HepG2 (cell line): Measurements from ENCODE around the gene OAT. TPM values are rescaled to one million over a fixed set of nuclear protein-coding genes. Genes with fewer than 3 reads are reported as not detected.

Experiments used
- BATF2 ChIP-seq: sonication (generic); formaldehyde crosslinking; IDR thresholded peaks from 2 replicates; pipeline ENCODE4 v1.8.0; 2022; ENCODE audit warnings: mild to moderate bottlenecking, missing genetic modification reagents, moderate library complexity
- CEBPB ChIP-seq: IDR thresholded peaks from 2 replicates; pipeline ENCODE4 v1.6.1; 2011; ENCODE audit warnings: low read depth, low read length, improper control_type of control experiment, borderline replicate concordance
- CERS6 ChIP-seq: sonication (generic); formaldehyde crosslinking; IDR thresholded peaks from 2 replicates; pipeline ENCODE4 v1.5.0; 2020; ENCODE audit warnings: missing genetic modification reagents
- DNMT1 ChIP-seq: sonication (generic); formaldehyde crosslinking; IDR thresholded peaks from 2 replicates; pipeline ENCODE4 v1.5.1; 2020; ENCODE audit warnings: mild to moderate bottlenecking, missing genetic modification reagents
- HNF4A ChIP-seq: sonication (generic); formaldehyde crosslinking; IDR thresholded peaks from 2 replicates; pipeline ENCODE4 v1.4.0; 2020; ENCODE audit warnings: missing genetic modification reagents
- HOXA7 ChIP-seq: sonication (generic); formaldehyde crosslinking; IDR thresholded peaks from 2 replicates; pipeline ENCODE4 v1.8.1; 2022; ENCODE audit warnings: mild to moderate bottlenecking, missing genetic modification reagents, moderate library complexity
- KMT2A ChIP-seq: sonication (generic); formaldehyde crosslinking; IDR thresholded peaks from 2 replicates; pipeline ENCODE4 v1.4.0; 2020; ENCODE audit warnings: missing genetic modification reagents
- NFRKB ChIP-seq: fragments of 450-650 bp; IDR thresholded peaks from 2 replicates; pipeline ENCODE4 v1.6.1; 2017
- POGK ChIP-seq: sonication (generic); formaldehyde crosslinking; conservative IDR thresholded peaks from 2 replicates; pipeline ENCODE4 v1.8.0; 2022; ENCODE audit warnings: mild to moderate bottlenecking, moderate library complexity, missing genetic modification reagents
- RFXANK ChIP-seq: IDR thresholded peaks from 2 replicates; pipeline ENCODE4 v1.6.1; 2016
- SETDB1 ChIP-seq: sonication (generic); formaldehyde crosslinking; IDR thresholded peaks from 2 replicates; pipeline ENCODE4 v1.5.1; 2020; ENCODE audit warnings: missing genetic modification reagents, mild to moderate bottlenecking, borderline replicate concordance
- TEF ChIP-seq: sonication (generic); formaldehyde crosslinking; IDR thresholded peaks from 2 replicates; pipeline ENCODE4 v1.5.0; 2020; ENCODE audit warnings: missing genetic modification reagents
- USF2 ChIP-seq, 2 experiments: sonication (generic) in 1 of 2; formaldehyde crosslinking in 1 of 2; IDR thresholded peaks; 2 replicates each; pipeline versions ENCODE4 v1.5.1 to v1.6.1; 2011 to 2020; ENCODE audit warnings: borderline replicate concordance in 1 of 2, low read depth in 1 of 2, low read length in 1 of 2, mild to moderate bottlenecking in 1 of 2, missing genetic modification reagents in 1 of 2, moderate library complexity in 1 of 2
- ZIK1 ChIP-seq: sonication (generic); formaldehyde crosslinking; IDR thresholded peaks from 2 replicates; pipeline ENCODE4 v1.5.0; 2020; ENCODE audit warnings: mild to moderate bottlenecking, low read depth, missing genetic modification reagents, borderline replicate concordance
- ZNF230 ChIP-seq: sonication (generic); formaldehyde crosslinking; IDR thresholded peaks from 2 replicates; pipeline ENCODE4 v1.4.0; 2020; ENCODE audit warnings: mild to moderate bottlenecking, missing genetic modification reagents
- ZNF746 ChIP-seq: sonication (generic); formaldehyde crosslinking; IDR thresholded peaks from 2 replicates; pipeline ENCODE4 v1.8.0; 2022; ENCODE audit warnings: mild to moderate bottlenecking, missing genetic modification reagents
- polyA plus RNA-seq, 8 experiments: library from polyadenylated mRNA; depleted of rRNA in 3 of 8; stranded (reverse) in 7 of 8; unstranded in 1 of 8; fragments of >200 nt; fragmentation: Illumina TruSeq in 4 of 8; extraction: Trizol in 4 of 8; gene quantifications; 2 replicates each; pipeline versions ENCODE4 v1.2.1 to v1.2.3, GENCODE V29; 2011 to 2016; ENCODE audit warnings: low read depth in 4 of 8, missing spikeins in 1 of 8, mixed read lengths in 1 of 8; ENCODE audit not compliant: insufficient read depth in 1 of 8
- total RNA-seq, 5 experiments: library from RNA; depleted of rRNA; stranded (reverse); fragments of >200 nt; fragmentation: Illumina TruSeq; extraction: Trizol; gene quantifications; 2 replicates each; pipeline ENCODE4 v1.2.3, GENCODE V29; 2016; ENCODE audit warnings: low read depth in 1 of 5

OAT gene
- total and polyA plus RNA-seq, 2 of the 13 experiments (the other 11 are each of a cell fraction or from before 2014, with no cell fraction given) = 87.8 to 96.7 TPM

- TF ChIP-seq USF2 (IDR thresholded peaks at IDR 0.05; ENCODE audit: low read depth, low read length) (no peak), USF2 (CRISPR knock-in tag; IDR thresholded peaks at IDR 0.05; ENCODE audit: borderline replicate concordance) (peak; percentile 31; the same call in 1 of the 2 replicates), CEBPB (no peak), HOXA7 (CRISPR knock-in tag) (no peak), ZNF746 (CRISPR knock-in tag) (no peak), SETDB1 (CRISPR knock-in tag) (no peak), ZNF230 (CRISPR knock-in tag) (peak; percentile 51; the same call in 1 of the 2 replicates), HNF4A (peak; percentile 58), POGK (CRISPR knock-in tag) (no peak), TEF (no peak), DNMT1 (CRISPR knock-in tag) (no peak), KMT2A (peak; percentile 39; the same call in 1 of the 2 replicates), CERS6 (no peak), RFXANK (CRISPR knock-in tag) (peak; percentile 59; the same call in 1 of the 2 replicates), ZIK1 (CRISPR knock-in tag) (no peak; the same call in 1 of the 2 replicates), NFRKB (no peak), BATF2 (CRISPR knock-in tag) (no peak)
Measured at GRCh38 chr10:124418726-124419501, at the start of gene OAT (continued).
